Thoracic aorta (tissue), 2 donors: ENCODE measurements around the gene TLN1. TPM values are rescaled to one million over a fixed set of nuclear protein-coding genes. Genes with fewer than 3 reads are reported as not detected.

ENCODE experiments used
- ATAC-seq: fragments of 150-250 bp; one replicate; pipeline ENCODE4 v1.8.0; 2017; ENCODE audit warnings: low read depth; ENCODE audit not compliant: insufficient number of reproducible peaks, low FRiP score
- DNase-seq: peaks from one replicate; pipeline ENCODE4 v3.0.0-alpha.2; 2020; ENCODE audit warnings: low spot score
- H3K27ac ChIP-seq, 2 donors: fragments of 200-600 bp; sonication (generic); 1 replicate in 1 of 2; 2 replicates in 1 of 2; pipeline ENCODE4 v1.5.1; 2016; ENCODE audit warnings: mild to moderate bottlenecking in 2 of 2, moderate library complexity in 2 of 2
- H3K27me3 ChIP-seq: fragments of 200-600 bp; sonication (generic); replicated peaks from 2 replicates; pipeline ENCODE4 v1.6.0; 2016; ENCODE audit warnings: mild to moderate bottlenecking; ENCODE audit not compliant: insufficient read depth
- H3K36me3 ChIP-seq: fragments of 200-600 bp; sonication (generic); one replicate; pipeline ENCODE4 v1.5.1; 2016
- H3K4me1 ChIP-seq, 2 donors: fragments of 200-600 bp; sonication (generic); 1 replicate in 1 of 2; 2 replicates in 1 of 2; pipeline versions ENCODE4 v1.5.1 to v1.6.0; 2016; ENCODE audit warnings: low read depth in 2 of 2, mild to moderate bottlenecking in 1 of 2; ENCODE audit not compliant: control insufficient read depth in 1 of 2
- H3K4me3 ChIP-seq: fragments of 200-600 bp; sonication (generic); 2 replicates; pipeline ENCODE4 v1.5.1; 2016; ENCODE audit warnings: mild to moderate bottlenecking
- H3K9me3 ChIP-seq: fragments of 200-600 bp; sonication (generic); 2 replicates; pipeline ENCODE4 v1.5.1; 2016
- total RNA-seq, 2 donors: library from RNA; depleted of rRNA; stranded (reverse); fragments of >200 nt; gene quantifications; one replicate each; pipeline versions ENCODE4 v1.1.0 to v1.2.3, GENCODE V29; 2016
- TF ChIP-seq, protein P1 (sequence below): fragments of 200-600 bp; sonication (generic); IDR thresholded peaks from one replicate; pipeline ENCODE4 v1.5.1; 2019; ENCODE audit warnings: antibody characterized with exemption

Gene TLN1
- total RNA-seq, 2 donors from 2014 or later, result 889 to 1,019 TPM

DNA sequence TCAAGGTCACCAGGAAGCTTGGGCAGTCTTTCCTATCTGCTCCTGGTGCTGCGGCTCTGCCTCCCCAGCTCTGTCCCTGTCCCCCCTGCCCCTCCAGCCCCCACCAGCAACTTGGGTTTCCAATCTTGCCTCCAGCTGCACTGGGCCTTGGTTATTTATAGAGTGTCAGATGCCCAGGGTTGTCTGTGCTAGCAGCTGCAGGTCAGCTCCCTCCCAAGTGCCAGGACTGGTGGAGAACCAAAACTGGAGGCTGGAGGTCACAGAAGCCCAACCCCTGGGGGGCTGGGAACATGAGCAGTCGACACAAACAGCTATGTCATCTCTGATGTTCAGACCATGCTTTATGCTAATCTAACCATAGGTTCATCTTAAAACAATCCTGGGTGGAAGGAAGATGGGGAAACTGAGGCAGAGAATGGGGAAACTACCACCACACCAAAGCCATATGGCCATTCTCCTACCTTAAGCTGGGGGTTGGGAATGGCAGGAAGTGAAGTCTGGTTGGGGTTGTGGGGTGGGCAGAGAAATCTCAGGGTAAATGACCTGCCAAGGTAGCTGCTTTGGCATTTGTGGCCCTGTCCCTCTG lies 43.9 kb downstream of the TLN1 start:
- no peaks in the 10 kb centered on the region for H3K9me3 ChIP-seq
- ATAC-seq (no peak), DNase-seq (no peak)
- peaks cover 16 to 46% of the 10 kb centered on the region in 2 donors for H3K4me1 ChIP-seq
- peaks cover 57% of the 10 kb centered on the region for H3K36me3 ChIP-seq
- TF ChIP-seq, protein P1, sequence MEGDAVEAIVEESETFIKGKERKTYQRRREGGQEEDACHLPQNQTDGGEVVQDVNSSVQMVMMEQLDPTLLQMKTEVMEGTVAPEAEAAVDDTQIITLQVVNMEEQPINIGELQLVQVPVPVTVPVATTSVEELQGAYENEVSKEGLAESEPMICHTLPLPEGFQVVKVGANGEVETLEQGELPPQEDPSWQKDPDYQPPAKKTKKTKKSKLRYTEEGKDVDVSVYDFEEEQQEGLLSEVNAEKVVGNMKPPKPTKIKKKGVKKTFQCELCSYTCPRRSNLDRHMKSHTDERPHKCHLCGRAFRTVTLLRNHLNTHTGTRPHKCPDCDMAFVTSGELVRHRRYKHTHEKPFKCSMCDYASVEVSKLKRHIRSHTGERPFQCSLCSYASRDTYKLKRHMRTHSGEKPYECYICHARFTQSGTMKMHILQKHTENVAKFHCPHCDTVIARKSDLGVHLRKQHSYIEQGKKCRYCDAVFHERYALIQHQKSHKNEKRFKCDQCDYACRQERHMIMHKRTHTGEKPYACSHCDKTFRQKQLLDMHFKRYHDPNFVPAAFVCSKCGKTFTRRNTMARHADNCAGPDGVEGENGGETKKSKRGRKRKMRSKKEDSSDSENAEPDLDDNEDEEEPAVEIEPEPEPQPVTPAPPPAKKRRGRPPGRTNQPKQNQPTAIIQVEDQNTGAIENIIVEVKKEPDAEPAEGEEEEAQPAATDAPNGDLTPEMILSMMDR, result no peak
- H3K27me3 ChIP-seq, result no peaks in the 10 kb centered on the region
- peak overlapping the region; percentile 99 to 100 for H3K27ac ChIP-seq
- H3K4me3 ChIP-seq, result peak overlapping the region; percentile 94

DNA sequence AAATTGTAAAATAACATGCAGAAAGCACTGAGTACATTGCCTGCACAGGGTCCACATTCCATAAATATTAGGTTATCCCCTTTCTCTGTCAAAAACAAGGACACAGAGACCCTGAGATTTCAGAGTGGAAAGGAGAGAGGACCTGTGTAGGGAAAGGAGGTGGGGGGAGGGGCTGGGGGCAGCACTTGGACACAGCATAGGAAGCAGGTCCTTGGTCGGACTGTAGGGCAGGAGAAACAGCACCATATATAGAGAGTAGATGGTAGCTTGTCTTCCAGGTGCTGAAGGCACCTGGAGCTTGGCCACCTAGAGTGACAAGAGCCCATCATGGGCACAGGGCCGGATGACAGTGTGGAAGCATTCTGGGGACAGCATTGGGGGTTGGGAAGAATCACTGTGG lies 44.7 kb downstream of the TLN1 start:
- no peak for DNase-seq
- H3K36me3 ChIP-seq, result peaks cover 64% of the 10 kb centered on the region
- no peaks in the 10 kb centered on the region for H3K27me3 ChIP-seq
- TF ChIP-seq, protein P1, result no peak
- no peak for ATAC-seq
- peak overlapping the region; percentile 99 to 100 for H3K27ac ChIP-seq
- peaks cover 10 to 47% of the 10 kb centered on the region in 2 donors for H3K4me1 ChIP-seq
- no peaks in the 10 kb centered on the region for H3K9me3 ChIP-seq
- H3K4me3 ChIP-seq, result peak overlapping the region; percentile 94

DNA sequence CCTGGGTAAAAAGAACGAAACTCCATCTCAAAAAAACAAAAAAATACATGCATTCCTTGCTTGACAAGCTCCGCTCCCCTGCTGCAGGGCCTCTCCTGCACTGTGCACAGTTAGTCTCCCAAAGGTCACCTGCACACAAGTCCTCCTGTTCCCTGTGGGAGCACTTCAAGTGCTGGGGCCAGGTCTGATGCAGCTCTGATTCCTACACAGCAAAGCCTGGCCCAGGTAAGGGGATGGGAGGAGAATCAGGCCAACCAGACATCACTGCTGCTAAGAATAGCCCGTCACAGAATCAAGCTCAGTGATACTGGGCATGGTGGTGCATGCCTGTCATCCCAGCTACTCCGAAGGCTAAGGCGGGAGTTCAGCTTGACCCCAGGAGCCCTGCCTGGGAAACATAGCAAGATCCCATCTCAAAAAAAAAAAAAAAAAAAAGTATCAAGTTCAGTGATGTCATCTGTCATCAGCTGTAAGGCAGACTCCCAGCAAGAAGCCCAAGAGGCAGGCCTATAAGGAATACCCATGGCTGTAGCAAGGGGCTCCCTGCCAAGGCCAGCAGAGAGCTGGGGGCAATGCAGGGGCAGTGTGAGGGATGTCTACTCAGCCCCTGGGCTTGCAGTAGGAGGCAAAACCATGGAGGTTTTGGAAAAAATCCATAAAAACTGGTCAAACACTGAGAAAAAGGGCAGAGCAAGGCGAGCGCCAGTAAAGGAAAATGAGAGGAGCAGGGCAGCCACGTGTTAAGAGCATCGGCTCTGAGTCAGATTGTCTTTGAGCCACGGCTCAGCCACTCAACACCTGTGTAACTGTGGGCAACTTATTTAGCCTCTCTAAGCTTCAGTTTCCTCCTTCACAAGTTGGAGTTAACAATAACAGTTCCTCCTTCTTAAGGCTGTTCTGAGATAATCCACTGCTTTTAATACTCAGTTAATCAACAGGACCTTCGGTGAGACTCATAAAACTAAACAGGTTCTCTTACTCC lies 45.5 kb downstream of the TLN1 start:
- H3K36me3 ChIP-seq, result peaks cover 70% of the 10 kb centered on the region
- DNase-seq (no peak), ATAC-seq (no peak)
- peaks cover 6 to 46% of the 10 kb centered on the region in 2 donors for H3K4me1 ChIP-seq
- no peaks in the 10 kb centered on the region for H3K9me3 ChIP-seq
- no peaks in the 10 kb centered on the region for H3K27me3 ChIP-seq
- TF ChIP-seq, protein P1, result no peak
- peak overlapping the region; percentile 99 to 100 for H3K27ac ChIP-seq
- H3K4me3 ChIP-seq, result peak overlapping the region; percentile 94

DNA sequence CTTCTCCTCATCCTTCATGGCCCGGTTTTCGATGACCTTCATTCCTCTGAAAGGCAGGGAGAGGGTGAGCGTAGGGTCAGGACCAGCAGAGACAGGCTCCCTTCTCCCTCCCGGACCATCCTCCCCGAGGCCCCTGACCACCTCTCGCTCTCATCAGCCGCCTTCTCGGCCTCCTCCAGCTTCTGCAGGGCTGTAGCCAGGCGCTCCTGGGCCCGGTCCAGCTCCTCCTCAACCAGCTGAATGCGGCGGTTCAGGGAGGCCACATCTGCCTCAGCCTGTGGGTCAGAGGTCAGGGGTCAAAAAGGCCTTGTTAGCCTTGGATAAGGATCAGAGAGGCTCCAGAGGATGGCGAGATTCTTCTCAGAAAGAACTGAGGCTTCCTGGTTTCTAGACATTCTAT lies 46.5 kb downstream of the TLN1 start:
- TF ChIP-seq, protein P1, result no peak
- no peak for ATAC-seq
- Histone ChIP-seq H3K4me1 (peaks cover 6 to 45% of the 10 kb centered on the region in 2 donors), H3K4me3 (peak overlapping the region; percentile 94), H3K27ac (peak overlapping the region; percentile 99 to 100), H3K9me3 (no peaks in the 10 kb centered on the region), H3K27me3 (no peaks in the 10 kb centered on the region), H3K36me3 (peaks cover 70% of the 10 kb centered on the region)
- no peak for DNase-seq

DNA sequence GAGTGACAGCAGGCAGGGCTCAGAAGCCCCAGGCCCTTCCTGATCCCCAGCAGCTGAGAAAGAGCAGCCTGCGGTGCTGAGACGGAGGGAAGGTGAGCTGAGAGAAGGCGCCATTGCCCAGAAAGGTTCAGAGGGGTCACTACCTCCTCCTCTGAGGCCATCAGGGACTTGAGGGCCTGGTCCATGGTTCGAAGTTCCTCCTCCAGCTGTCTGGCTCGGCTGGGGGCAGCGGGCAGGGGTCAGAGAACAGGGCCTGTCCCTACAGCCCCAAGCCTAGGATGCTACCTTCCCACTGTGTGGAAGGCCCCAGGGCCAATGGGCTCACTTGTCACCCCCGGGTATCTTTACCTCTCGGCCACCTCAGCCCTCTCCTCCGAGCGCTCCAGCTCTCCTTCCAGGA lies 47.1 kb downstream of the TLN1 start:
- Histone ChIP-seq H3K4me3 (peak overlapping the region; percentile 94), H3K27ac (peak overlapping the region; percentile 99 to 100), H3K9me3 (no peaks in the 10 kb centered on the region), H3K27me3 (no peaks in the 10 kb centered on the region), H3K4me1 (peaks cover 6 to 51% of the 10 kb centered on the region in 2 donors), H3K36me3 (peaks cover 70% of the 10 kb centered on the region)
- no peak for DNase-seq
- TF ChIP-seq, protein P1, result no peak
- no peak for ATAC-seq
